HCT116 (cell line): ENCODE measurements around the gene PIGC. TPM values are rescaled to one million over a fixed set of nuclear protein-coding genes. Genes with fewer than 3 reads are reported as not detected.

Experiments used
- ATAC-seq: fragments of 200-7000 bp; cut with Tn5 transposase; 2 replicates; pipeline ENCODE4 v1.9.1; 2020; ENCODE audit warnings: mild to moderate bottlenecking, moderate library complexity
- BruUV-seq: library from RNA; stranded (reverse); fragments of 400-500 nt; replicated peaks from 2 replicates; lab custom pipeline; 2021; lab: Mats Ljungman, UMichigan
- CTCF ChIA-PET: fragments of 300-600 bp; sonication (Branson Sonifier 250); formaldehyde crosslinking; loops from one replicate; lab custom pipeline; 2021; ENCODE audit warnings: antibody characterized with exemption; lab: Charles Lee
- POLR2A ChIA-PET: fragments of 300-600, 350-600 bp; sonication (Branson Sonifier 250); formaldehyde crosslinking; loops from one replicate; lab custom pipeline; 2021; ENCODE audit warnings: antibody characterized with exemption; lab: Charles Lee
- RAD21 ChIA-PET, 2 experiments: fragments of 300-600 bp; sonication (Branson Sonifier 250); formaldehyde crosslinking; loops; one replicate each; lab custom pipeline; 2023; ENCODE audit warnings: low total read pairs in 2 of 2; ENCODE audit not compliant: uncharacterized antibody in 2 of 2, unreplicated experiment in 2 of 2, low non-redundant PET in 1 of 2; lab: Charles Lee
- DNase-seq: peaks from one replicate; pipeline ENCODE4 v3.0.0-alpha.2; 2010; ENCODE audit warnings: low read depth, low spot score
- H2AFZ ChIP-seq: fragments of 200-600 bp; shearing (Covaris generic), sonication (generic); 2 replicates; pipeline ENCODE4 v1.6.1; 2017; ENCODE audit warnings: low read depth, mixed run types, mixed read lengths, antibody characterized with exemption, low read length; ENCODE audit not compliant: poor library complexity, severe bottlenecking
- H3K27ac ChIP-seq: 2 replicates; pipeline ENCODE4 v1.5.1; 2012; ENCODE audit warnings: low read depth, low read length
- H3K27me3 ChIP-seq: fragments of 200-600 bp; sonication (generic); 2 replicates; pipeline ENCODE4 v1.6.1; 2016; ENCODE audit warnings: mixed run types, low read length, mixed read lengths; ENCODE audit not compliant: insufficient read depth
- H3K36me3 ChIP-seq, 2 experiments: fragments of 200-500 bp in 1 of 2; fragments of 200-600 bp in 1 of 2; sonication (Bioruptor generic) in 1 of 2; sonication (generic) in 1 of 2; 2 replicates each; pipeline versions ENCODE4 v1.5.1 to v1.6.1; 2014 to 2016; ENCODE audit warnings: low read length in 2 of 2, inconsistent platforms in 1 of 2, mixed read lengths in 1 of 2, mixed run types in 1 of 2; ENCODE audit not compliant: insufficient read depth in 2 of 2, control insufficient read depth in 1 of 2
- H3K4me1 ChIP-seq, 2 experiments: fragments of 200-600 bp in 1 of 2; sonication (generic) in 1 of 2; 2 replicates each; pipeline versions ENCODE4 v1.5.1 to v1.6.1; 2012 to 2017; ENCODE audit warnings: low read length in 2 of 2, inconsistent platforms in 1 of 2, mild to moderate bottlenecking in 1 of 2, mixed read lengths in 1 of 2, mixed run types in 1 of 2, moderate library complexity in 1 of 2; ENCODE audit not compliant: insufficient read depth in 2 of 2, control insufficient read depth in 1 of 2
- H3K4me2 ChIP-seq: fragments of 200-600 bp; sonication (generic); 2 replicates; pipeline ENCODE4 v1.6.1; 2017; ENCODE audit warnings: mixed run types, low read length, mixed read lengths
- H3K4me3 ChIP-seq, 2 experiments: fragments of 200-600 bp in 1 of 2; sonication (generic) in 1 of 2; replicated peaks in 1 of 2; 2 replicates each; pipeline ENCODE4 v1.5.1; 2011 to 2016; ENCODE audit warnings: low read length in 2 of 2, control low read depth in 1 of 2, low read depth in 1 of 2, mild to moderate bottlenecking in 1 of 2, mixed read lengths in 1 of 2, mixed run types in 1 of 2
- H3K79me2 ChIP-seq: fragments of 200-600 bp; sonication (generic); 2 replicates; pipeline ENCODE4 v1.6.1; 2017; ENCODE audit warnings: mild to moderate bottlenecking, mixed run types, low read length, moderate library complexity, mixed read lengths; ENCODE audit not compliant: insufficient read depth
- H3K9ac ChIP-seq: fragments of 200-600 bp; sonication (generic); 2 replicates; pipeline ENCODE4 v1.6.1; 2016; ENCODE audit warnings: low read length, mixed read lengths
- H3K9me2 ChIP-seq: fragments of 200-600 bp; sonication (generic), shearing (Covaris generic); 2 replicates; pipeline ENCODE4 v1.6.1; 2017; ENCODE audit warnings: mixed run types, mild to moderate bottlenecking, moderate library complexity; ENCODE audit not compliant: insufficient read depth
- H3K9me3 ChIP-seq, 2 experiments: fragments of 200-500 bp in 1 of 2; fragments of 200-600 bp in 1 of 2; sonication (Bioruptor generic) in 1 of 2; sonication (generic) in 1 of 2; 2 replicates each; pipeline ENCODE4 v1.6.1; 2014 to 2017; ENCODE audit warnings: low read length in 2 of 2, mixed read lengths in 2 of 2, inconsistent platforms in 1 of 2, low read depth in 1 of 2, mild to moderate bottlenecking in 1 of 2, mixed run types in 1 of 2, moderate library complexity in 1 of 2; ENCODE audit not compliant: control insufficient read depth in 1 of 2, insufficient read depth in 1 of 2
- H4K20me1 ChIP-seq: fragments of 200-600 bp; sonication (generic), shearing (Covaris generic); 2 replicates; pipeline ENCODE4 v1.6.1; 2017; ENCODE audit warnings: mixed run types, mild to moderate bottlenecking, moderate library complexity; ENCODE audit not compliant: insufficient read depth
- CBX3 ChIP-seq: IDR thresholded peaks from 2 replicates; pipeline ENCODE4 v1.6.1; 2012; ENCODE audit warnings: low read depth
- CEBPB ChIP-seq: IDR thresholded peaks from 2 replicates; pipeline ENCODE4 v1.6.1; 2012; ENCODE audit warnings: low read depth
- EGR1 ChIP-seq: IDR thresholded peaks from 2 replicates; pipeline ENCODE4 v1.6.1; 2012; ENCODE audit warnings: low read depth
- EZH2 ChIP-seq: fragments of 200-600 bp; sonication (generic); IDR thresholded peaks from 2 replicates; pipeline ENCODE4 v1.6.1; 2017; ENCODE audit warnings: antibody characterized with exemption, mixed run types
- FOSL1 ChIP-seq: IDR thresholded peaks from 2 replicates; pipeline ENCODE4 v1.6.1; 2012; ENCODE audit warnings: low read depth
- JUND ChIP-seq: IDR thresholded peaks from 2 replicates; pipeline ENCODE4 v1.6.1; 2012
- POLR2A ChIP-seq: IDR thresholded peaks from 2 replicates; pipeline ENCODE4 v1.7.0; 2011; ENCODE audit warnings: borderline replicate concordance; ENCODE audit not compliant: insufficient read depth, insufficient read length; ENCODE audit errors: extremely low read depth
- POLR2AphosphoS5 ChIP-seq: IDR thresholded peaks from 2 replicates; pipeline ENCODE4 v1.6.1; 2011; ENCODE audit warnings: mild to moderate bottlenecking, low read depth, low read length, moderate library complexity
- RAD21 ChIP-seq: IDR thresholded peaks from 2 replicates; pipeline ENCODE4 v1.6.1; 2012; ENCODE audit warnings: low read depth, mild to moderate bottlenecking
- SIN3A ChIP-seq: IDR thresholded peaks from 2 replicates; pipeline ENCODE4 v1.6.1; 2012; ENCODE audit warnings: low read depth
- SP1 ChIP-seq: IDR thresholded peaks from 2 replicates; pipeline ENCODE4 v1.6.1; 2012; ENCODE audit warnings: low read depth
- SRF ChIP-seq: IDR thresholded peaks from 2 replicates; pipeline ENCODE4 v1.6.1; 2012; ENCODE audit warnings: low read depth
- TCF7L2 ChIP-seq: IDR thresholded peaks from 2 replicates; pipeline ENCODE4 v1.7.0; 2011; ENCODE audit warnings: borderline replicate concordance, inconsistent platforms; ENCODE audit not compliant: insufficient read depth, insufficient read length; ENCODE audit errors: extremely low read depth
- ZFX ChIP-seq: fragments of 450-650 bp; IDR thresholded peaks from 2 replicates; pipeline ENCODE4 v1.6.1; 2017
- intact Hi-C: fragments of 100-400 bp; cut with micrococcal nuclease; formaldehyde crosslinking; loops from 2 replicates; pipeline ENCODE4 v1.10.0; 2022
- total RNA-seq: library from RNA; stranded (reverse); gene quantifications from one replicate; pipeline ENCODE4 v1.2.1, GENCODE V29; 2021; ENCODE audit not compliant: unreplicated experiment
- TF ChIP-seq, protein P1 (sequence below): IDR thresholded peaks from 2 replicates; pipeline ENCODE4 v1.6.1; 2012
- TF ChIP-seq, protein P2 (sequence below), 3 experiments: fragments of 200-600 bp in 1 of 3; sonication (generic) in 1 of 3; IDR thresholded peaks in 2 of 3; conservative IDR thresholded peaks in 1 of 3; 2 replicates each; pipeline ENCODE4 v1.5.1; 2012 to 2017; ENCODE audit warnings: low read depth in 2 of 3, low read length in 2 of 3, antibody characterized with exemption in 1 of 3, borderline replicate concordance in 1 of 3, control low read depth in 1 of 3, mild to moderate bottlenecking in 1 of 3, mixed read lengths in 1 of 3, mixed run types in 1 of 3, moderate library complexity in 1 of 3; ENCODE audit not compliant: insufficient read depth in 1 of 3
- TF ChIP-seq, protein P3 (sequence below): IDR thresholded peaks from 2 replicates; pipeline ENCODE4 v1.6.1; 2012
- TF ChIP-seq, protein P4 (sequence below): IDR thresholded peaks from 2 replicates; pipeline ENCODE4 v1.6.1; 2011; ENCODE audit warnings: mild to moderate bottlenecking, low read length, moderate library complexity; ENCODE audit not compliant: insufficient replicate concordance; ENCODE audit errors: extremely low read depth

PIGC gene
- total RNA-seq, 1 experiment from 2014 or later, result 11.9 TPM

DNA sequence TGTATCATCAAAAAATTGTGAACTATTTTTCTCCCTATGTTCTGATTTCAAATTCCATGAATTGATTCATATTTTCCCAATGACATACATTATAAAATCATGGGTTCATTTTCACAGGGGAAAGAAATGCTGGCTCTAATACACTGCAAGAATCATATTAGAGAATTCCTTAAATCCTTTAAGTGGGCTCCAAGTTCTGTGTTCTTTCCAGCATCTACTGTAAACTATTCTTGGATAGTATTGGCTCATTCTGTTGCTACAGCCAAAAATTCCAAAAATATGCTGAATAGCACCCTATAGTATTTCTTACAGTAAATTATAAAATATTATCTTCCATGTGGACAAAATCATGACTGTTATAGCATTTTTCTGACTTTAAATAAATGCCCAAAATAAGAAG lies 42.4 kb downstream of the PIGC start (continued):
- TF ChIP-seq CBX3, result no peak
- TF ChIP-seq POLR2A, result no peak
- no peak for TF ChIP-seq SRF
- TF ChIP-seq, protein P1, sequence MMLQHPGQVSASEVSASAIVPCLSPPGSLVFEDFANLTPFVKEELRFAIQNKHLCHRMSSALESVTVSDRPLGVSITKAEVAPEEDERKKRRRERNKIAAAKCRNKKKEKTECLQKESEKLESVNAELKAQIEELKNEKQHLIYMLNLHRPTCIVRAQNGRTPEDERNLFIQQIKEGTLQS, result no peak
- TF ChIP-seq JUND, result no peak
- TF ChIP-seq, protein P2, sequence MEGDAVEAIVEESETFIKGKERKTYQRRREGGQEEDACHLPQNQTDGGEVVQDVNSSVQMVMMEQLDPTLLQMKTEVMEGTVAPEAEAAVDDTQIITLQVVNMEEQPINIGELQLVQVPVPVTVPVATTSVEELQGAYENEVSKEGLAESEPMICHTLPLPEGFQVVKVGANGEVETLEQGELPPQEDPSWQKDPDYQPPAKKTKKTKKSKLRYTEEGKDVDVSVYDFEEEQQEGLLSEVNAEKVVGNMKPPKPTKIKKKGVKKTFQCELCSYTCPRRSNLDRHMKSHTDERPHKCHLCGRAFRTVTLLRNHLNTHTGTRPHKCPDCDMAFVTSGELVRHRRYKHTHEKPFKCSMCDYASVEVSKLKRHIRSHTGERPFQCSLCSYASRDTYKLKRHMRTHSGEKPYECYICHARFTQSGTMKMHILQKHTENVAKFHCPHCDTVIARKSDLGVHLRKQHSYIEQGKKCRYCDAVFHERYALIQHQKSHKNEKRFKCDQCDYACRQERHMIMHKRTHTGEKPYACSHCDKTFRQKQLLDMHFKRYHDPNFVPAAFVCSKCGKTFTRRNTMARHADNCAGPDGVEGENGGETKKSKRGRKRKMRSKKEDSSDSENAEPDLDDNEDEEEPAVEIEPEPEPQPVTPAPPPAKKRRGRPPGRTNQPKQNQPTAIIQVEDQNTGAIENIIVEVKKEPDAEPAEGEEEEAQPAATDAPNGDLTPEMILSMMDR (IDR thresholded peaks at IDR 0.05 in 2 of 3, conservative IDR thresholded peaks at IDR 0.05 in 1 of 3; ENCODE audit: borderline replicate concordance in 1 of 3, insufficient read depth in 1 of 3, low read depth in 2 of 3, low read length in 2 of 3), result no peak
- no peak for TF ChIP-seq EZH2
- TF ChIP-seq ZFX, result no peak
- no peak for TF ChIP-seq SIN3A

DNA sequence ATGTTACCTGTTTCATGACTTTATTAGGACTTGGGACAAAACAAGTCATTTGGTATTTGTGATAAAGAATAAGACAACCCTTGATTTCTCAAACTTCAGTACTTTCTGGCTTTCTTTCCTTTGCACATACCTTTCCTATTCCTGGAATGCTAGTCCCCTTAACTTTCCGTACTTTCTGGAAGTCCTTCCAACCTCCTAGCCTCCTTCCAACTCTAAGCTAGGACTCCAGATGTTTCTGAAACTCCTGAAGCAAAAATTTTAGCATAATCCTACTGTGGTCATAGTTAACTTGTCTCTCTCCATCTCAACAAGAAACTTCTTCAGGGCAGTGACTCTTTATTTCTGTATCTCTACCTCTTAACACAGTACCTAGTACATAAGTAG lies 43.2 kb downstream of the PIGC start:
- H4K20me1 ChIP-seq, result no peaks in the 10 kb centered on the region
- no peaks in the 10 kb centered on the region for H3K79me2 ChIP-seq
- ATAC-seq (no peak), DNase-seq (no peak)
- ChIA-PET RAD21 (no interaction called here), CTCF (interaction anchor here (1.5 kb wide), 1 partner anchor 398 kb away, joined by 7 read pairs; no protein-coding TSS in a partner anchor), POLR2A (no interaction called here)
- no peaks in the 10 kb centered on the region for H3K9me3 ChIP-seq
- H3K27me3 ChIP-seq, result peaks cover 5% of the 10 kb centered on the region; the same call in 1 of the 2 replicates
- no TSS peak for BruUV-seq
- no peak overlapping the region for H3K4me2 ChIP-seq
- no peak overlapping the region for H3K4me3 ChIP-seq
- intact Hi-C loops, result loop anchor here (5.0 kb wide), 1 partner anchor 598 kb away; no protein-coding TSS in a partner anchor
- no peak overlapping the region for H3K9ac ChIP-seq
- H3K27ac ChIP-seq, result no peak overlapping the region
- H3K4me1 ChIP-seq, result peaks cover 5 to 9% of the 10 kb centered on the region in 2 experiments; a peak in 3 of 4 replicates
- H2AFZ ChIP-seq, result no peak overlapping the region
- no peaks in the 10 kb centered on the region for H3K36me3 ChIP-seq
- no peaks in the 10 kb centered on the region for H3K9me2 ChIP-seq
- TF ChIP-seq CBX3 (no peak), SP1 (no peak), SRF (no peak), ZFX (no peak), JUND (no peak), CEBPB (no peak), TCF7L2 (no peak), EGR1 (no peak), RAD21 (no peak), SIN3A (no peak), POLR2AphosphoS5 (no peak), FOSL1 (no peak), POLR2A (no peak)
- TF ChIP-seq, protein P3, sequence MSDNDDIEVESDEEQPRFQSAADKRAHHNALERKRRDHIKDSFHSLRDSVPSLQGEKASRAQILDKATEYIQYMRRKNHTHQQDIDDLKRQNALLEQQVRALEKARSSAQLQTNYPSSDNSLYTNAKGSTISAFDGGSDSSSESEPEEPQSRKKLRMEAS, result no peak
- TF ChIP-seq, protein P1, result no peak
- TF ChIP-seq, protein P4, sequence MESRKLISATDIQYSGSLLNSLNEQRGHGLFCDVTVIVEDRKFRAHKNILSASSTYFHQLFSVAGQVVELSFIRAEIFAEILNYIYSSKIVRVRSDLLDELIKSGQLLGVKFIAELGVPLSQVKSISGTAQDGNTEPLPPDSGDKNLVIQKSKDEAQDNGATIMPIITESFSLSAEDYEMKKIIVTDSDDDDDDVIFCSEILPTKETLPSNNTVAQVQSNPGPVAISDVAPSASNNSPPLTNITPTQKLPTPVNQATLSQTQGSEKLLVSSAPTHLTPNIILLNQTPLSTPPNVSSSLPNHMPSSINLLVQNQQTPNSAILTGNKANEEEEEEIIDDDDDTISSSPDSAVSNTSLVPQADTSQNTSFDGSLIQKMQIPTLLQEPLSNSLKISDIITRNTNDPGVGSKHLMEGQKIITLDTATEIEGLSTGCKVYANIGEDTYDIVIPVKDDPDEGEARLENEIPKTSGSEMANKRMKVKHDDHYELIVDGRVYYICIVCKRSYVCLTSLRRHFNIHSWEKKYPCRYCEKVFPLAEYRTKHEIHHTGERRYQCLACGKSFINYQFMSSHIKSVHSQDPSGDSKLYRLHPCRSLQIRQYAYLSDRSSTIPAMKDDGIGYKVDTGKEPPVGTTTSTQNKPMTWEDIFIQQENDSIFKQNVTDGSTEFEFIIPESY, result no peak
- TF ChIP-seq, protein P2 (IDR thresholded peaks at IDR 0.05 in 2 of 3, conservative IDR thresholded peaks at IDR 0.05 in 1 of 3; ENCODE audit: borderline replicate concordance in 1 of 3, insufficient read depth in 1 of 3, low read depth in 2 of 3, low read length in 2 of 3), result no peak
